Measurements from ENCODE around the gene C1orf56. TPM values are rescaled to one million over a fixed set of nuclear protein-coding genes. Genes with fewer than 3 reads are reported as not detected.

Gene C1orf56
- total RNA-seq, 1 experiment from 2014 or later: 2.8 TPM

GRCh38 chr1:151050051-151050688 is 2.6 kb downstream of the C1orf56 start:
- Histone ChIP-seq H3K4me2 (ENCODE audit: low read length) (no peak overlapping the region), H3K9me3 (ENCODE audit: low read length) (no peaks in the 10 kb centered on the region), H3F3A (ENCODE audit: low read length, unreplicated experiment) (peaks cover 9% of the 10 kb centered on the region), H3K9ac (ENCODE audit: low read length) (no peak overlapping the region), H3K27ac (ENCODE audit: low read length) (no peak overlapping the region), H4K20me1 (ENCODE audit: low read length) (no peaks in the 10 kb centered on the region), H3K4me3 (ENCODE audit: low read length) (no peak overlapping the region), H3K4me1 (ENCODE audit: insufficient read depth, low read length) (peaks cover 12% of the 10 kb centered on the region), H3K79me2 (ENCODE audit: low read length) (peaks cover 6% of the 10 kb centered on the region; the same call in 1 of the 2 replicates), H3K27me3 (ENCODE audit: low read length) (no peaks in the 10 kb centered on the region), H3K36me3 (ENCODE audit: low read depth, low read length) (peaks cover 35% of the 10 kb centered on the region), H3K9me2 (replicated peaks; ENCODE audit: low read length) (no peaks in the 10 kb centered on the region), H2AFZ (ENCODE audit: low read length) (no peak overlapping the region)
- no TSS peak for BruUV-seq (replicated peaks)
- POLR2A ChIA-PET (ENCODE audit: unreplicated experiment): no interaction called here
- CTCF ChIA-PET: interaction anchor here (0.6 kb wide), 1 partner anchor 20 kb away, joined by 5 read pairs; no protein-coding TSS in a partner anchor
- no peak for DNase-seq
- intact Hi-C loops (cut with micrococcal nuclease): loop anchor here (1.0 kb wide), 1 partner anchor 8 kb away; no protein-coding TSS in a partner anchor
- TF ChIP-seq EZH2phosphoT487 (IDR thresholded peaks at IDR 0.05; ENCODE audit: borderline replicate concordance, low read length): no peak
- no peak for TF ChIP-seq CTCF (conservative IDR thresholded peaks at IDR 0.05; ENCODE audit: low read depth, low read length)
- TF ChIP-seq EZH2 (IDR thresholded peaks at IDR 0.05; ENCODE audit: low read length, unreplicated experiment): no peak
- ATAC-seq: no peak

- Histone ChIP-seq H3K9ac (ENCODE audit: low read length) (no peak overlapping the region), H3K79me2 (ENCODE audit: low read length) (peaks cover 19% of the 10 kb centered on the region), H4K20me1 (ENCODE audit: low read length) (peaks cover 6% of the 10 kb centered on the region; the same call in 1 of the 2 replicates), H3K27me3 (ENCODE audit: low read length) (no peaks in the 10 kb centered on the region), H3K36me3 (ENCODE audit: low read depth, low read length) (peaks cover 48% of the 10 kb centered on the region), H3K27ac (ENCODE audit: low read length) (no peak overlapping the region), H3K9me3 (ENCODE audit: low read length) (no peaks in the 10 kb centered on the region), H3K9me2 (replicated peaks; ENCODE audit: low read length) (no peaks in the 10 kb centered on the region), H3F3A (ENCODE audit: low read length, unreplicated experiment) (peaks cover 9% of the 10 kb centered on the region), H3K4me1 (ENCODE audit: insufficient read depth, low read length) (peaks cover 15% of the 10 kb centered on the region), H3K4me2 (ENCODE audit: low read length) (no peak overlapping the region), H3K4me3 (ENCODE audit: low read length) (no peak overlapping the region), H2AFZ (ENCODE audit: low read length) (no peak overlapping the region)
- ChIA-PET POLR2A (ENCODE audit: unreplicated experiment) (no interaction called here), CTCF (no interaction called here)
- intact Hi-C loops (cut with micrococcal nuclease): no loop called here
- DNase-seq (no peak), ATAC-seq (no peak)
- BruUV-seq (replicated peaks): no TSS peak
- TF ChIP-seq EZH2 (IDR thresholded peaks at IDR 0.05; ENCODE audit: low read length, unreplicated experiment) (no peak), CTCF (conservative IDR thresholded peaks at IDR 0.05; ENCODE audit: low read depth, low read length) (no peak), EZH2phosphoT487 (IDR thresholded peaks at IDR 0.05; ENCODE audit: borderline replicate concordance, low read length) (no peak)
Measured at GRCh38 chr1:151051356-151052009, 3.9 kb downstream of the C1orf56 start.

All from PC-3 (cell line).